HCT116 (cell line): ENCODE results near the gene NPIPB8. TPM values are rescaled to one million over a fixed set of nuclear protein-coding genes. Genes with fewer than 3 reads are reported as not detected.
"Not testable (repeated sequence)": the region's sequence is repeated elsewhere in the genome, so short reads cannot be mapped to it uniquely, and the experiment has no call there.

Source experiments
- ATAC-seq: fragments of 200-7000 bp; cut with Tn5 transposase; 2 replicates; pipeline ENCODE4 v1.9.1; 2020; ENCODE audit warnings: mild to moderate bottlenecking, moderate library complexity
- BruUV-seq: library from RNA; stranded (reverse); fragments of 400-500 nt; replicated peaks from 2 replicates; lab custom pipeline; 2021; lab: Mats Ljungman, UMichigan
- CTCF ChIA-PET: fragments of 300-600 bp; sonication (Branson Sonifier 250); formaldehyde crosslinking; loops from one replicate; lab custom pipeline; 2021; ENCODE audit warnings: antibody characterized with exemption; lab: Charles Lee
- POLR2A ChIA-PET: fragments of 300-600, 350-600 bp; sonication (Branson Sonifier 250); formaldehyde crosslinking; loops from one replicate; lab custom pipeline; 2021; ENCODE audit warnings: antibody characterized with exemption; lab: Charles Lee
- RAD21 ChIA-PET, 2 experiments: fragments of 300-600 bp; sonication (Branson Sonifier 250); formaldehyde crosslinking; loops; one replicate each; lab custom pipeline; 2023; ENCODE audit warnings: low total read pairs in 2 of 2; ENCODE audit not compliant: uncharacterized antibody in 2 of 2, unreplicated experiment in 2 of 2, low non-redundant PET in 1 of 2; lab: Charles Lee
- DNase-seq: peaks from one replicate; pipeline ENCODE4 v3.0.0-alpha.2; 2010; ENCODE audit warnings: low read depth, low spot score
- H2AFZ ChIP-seq: fragments of 200-600 bp; shearing (Covaris generic), sonication (generic); 2 replicates; pipeline ENCODE4 v1.6.1; 2017; ENCODE audit warnings: low read depth, mixed run types, mixed read lengths, antibody characterized with exemption, low read length; ENCODE audit not compliant: poor library complexity, severe bottlenecking
- H3K27ac ChIP-seq: 2 replicates; pipeline ENCODE4 v1.5.1; 2012; ENCODE audit warnings: low read depth, low read length
- H3K27me3 ChIP-seq: fragments of 200-600 bp; sonication (generic); 2 replicates; pipeline ENCODE4 v1.6.1; 2016; ENCODE audit warnings: mixed run types, low read length, mixed read lengths; ENCODE audit not compliant: insufficient read depth
- H3K36me3 ChIP-seq, 2 experiments: fragments of 200-500 bp in 1 of 2; fragments of 200-600 bp in 1 of 2; sonication (Bioruptor generic) in 1 of 2; sonication (generic) in 1 of 2; 2 replicates each; pipeline versions ENCODE4 v1.5.1 to v1.6.1; 2014 to 2016; ENCODE audit warnings: low read length in 2 of 2, inconsistent platforms in 1 of 2, mixed read lengths in 1 of 2, mixed run types in 1 of 2; ENCODE audit not compliant: insufficient read depth in 2 of 2, control insufficient read depth in 1 of 2
- H3K4me1 ChIP-seq, 2 experiments: fragments of 200-600 bp in 1 of 2; sonication (generic) in 1 of 2; 2 replicates each; pipeline versions ENCODE4 v1.5.1 to v1.6.1; 2012 to 2017; ENCODE audit warnings: low read length in 2 of 2, inconsistent platforms in 1 of 2, mild to moderate bottlenecking in 1 of 2, mixed read lengths in 1 of 2, mixed run types in 1 of 2, moderate library complexity in 1 of 2; ENCODE audit not compliant: insufficient read depth in 2 of 2, control insufficient read depth in 1 of 2
- H3K4me2 ChIP-seq: fragments of 200-600 bp; sonication (generic); 2 replicates; pipeline ENCODE4 v1.6.1; 2017; ENCODE audit warnings: mixed run types, low read length, mixed read lengths
- H3K4me3 ChIP-seq, 2 experiments: fragments of 200-600 bp in 1 of 2; sonication (generic) in 1 of 2; replicated peaks in 1 of 2; 2 replicates each; pipeline ENCODE4 v1.5.1; 2011 to 2016; ENCODE audit warnings: low read length in 2 of 2, control low read depth in 1 of 2, low read depth in 1 of 2, mild to moderate bottlenecking in 1 of 2, mixed read lengths in 1 of 2, mixed run types in 1 of 2
- H3K79me2 ChIP-seq: fragments of 200-600 bp; sonication (generic); 2 replicates; pipeline ENCODE4 v1.6.1; 2017; ENCODE audit warnings: mild to moderate bottlenecking, mixed run types, low read length, moderate library complexity, mixed read lengths; ENCODE audit not compliant: insufficient read depth
- H3K9ac ChIP-seq: fragments of 200-600 bp; sonication (generic); 2 replicates; pipeline ENCODE4 v1.6.1; 2016; ENCODE audit warnings: low read length, mixed read lengths
- H3K9me2 ChIP-seq: fragments of 200-600 bp; sonication (generic), shearing (Covaris generic); 2 replicates; pipeline ENCODE4 v1.6.1; 2017; ENCODE audit warnings: mixed run types, mild to moderate bottlenecking, moderate library complexity; ENCODE audit not compliant: insufficient read depth
- H3K9me3 ChIP-seq, 2 experiments: fragments of 200-500 bp in 1 of 2; fragments of 200-600 bp in 1 of 2; sonication (Bioruptor generic) in 1 of 2; sonication (generic) in 1 of 2; 2 replicates each; pipeline ENCODE4 v1.6.1; 2014 to 2017; ENCODE audit warnings: low read length in 2 of 2, mixed read lengths in 2 of 2, inconsistent platforms in 1 of 2, low read depth in 1 of 2, mild to moderate bottlenecking in 1 of 2, mixed run types in 1 of 2, moderate library complexity in 1 of 2; ENCODE audit not compliant: control insufficient read depth in 1 of 2, insufficient read depth in 1 of 2
- H4K20me1 ChIP-seq: fragments of 200-600 bp; sonication (generic), shearing (Covaris generic); 2 replicates; pipeline ENCODE4 v1.6.1; 2017; ENCODE audit warnings: mixed run types, mild to moderate bottlenecking, moderate library complexity; ENCODE audit not compliant: insufficient read depth
- ATF3 ChIP-seq: IDR thresholded peaks from 2 replicates; pipeline ENCODE4 v1.6.1; 2012
- JUND ChIP-seq: IDR thresholded peaks from 2 replicates; pipeline ENCODE4 v1.6.1; 2012
- MAX ChIP-seq: IDR thresholded peaks from 2 replicates; pipeline ENCODE4 v1.6.1; 2012
- POLR2A ChIP-seq: IDR thresholded peaks from 2 replicates; pipeline ENCODE4 v1.7.0; 2011; ENCODE audit warnings: borderline replicate concordance; ENCODE audit not compliant: insufficient read depth, insufficient read length; ENCODE audit errors: extremely low read depth
- RAD21 ChIP-seq: IDR thresholded peaks from 2 replicates; pipeline ENCODE4 v1.6.1; 2012; ENCODE audit warnings: low read depth, mild to moderate bottlenecking
- REST ChIP-seq: IDR thresholded peaks from 2 replicates; pipeline ENCODE4 v1.6.1; 2012; ENCODE audit warnings: low read depth
- SIN3A ChIP-seq: IDR thresholded peaks from 2 replicates; pipeline ENCODE4 v1.6.1; 2012; ENCODE audit warnings: low read depth
- ZFX ChIP-seq: fragments of 450-650 bp; IDR thresholded peaks from 2 replicates; pipeline ENCODE4 v1.6.1; 2017
- intact Hi-C: fragments of 100-400 bp; cut with micrococcal nuclease; formaldehyde crosslinking; loops from 2 replicates; pipeline ENCODE4 v1.10.0; 2022
- total RNA-seq: library from RNA; stranded (reverse); gene quantifications from one replicate; pipeline ENCODE4 v1.2.1, GENCODE V29; 2021; ENCODE audit not compliant: unreplicated experiment

Gene NPIPB8
- total RNA-seq, 1 experiment from 2014 or later: 0.79 TPM

GRCh38 chr16:28601589-28601988 is 36.3 kb upstream of the NPIPB8 start:
- DNase-seq, H3K79me2 ChIP-seq, ATAC-seq, H3K27ac ChIP-seq, H2AFZ ChIP-seq, H3K4me2 ChIP-seq, H3K9me2 ChIP-seq, RAD21 ChIA-PET, POLR2A ChIA-PET, H3K4me3 ChIP-seq, H4K20me1 ChIP-seq, intact Hi-C loops, BruUV-seq, H3K9me3 ChIP-seq, CTCF ChIA-PET, H3K27me3 ChIP-seq, H3K9ac ChIP-seq, H3K36me3 ChIP-seq: not testable (repeated sequence)
- peaks cover 16 to 17% of the 10 kb centered on the region in 2 experiments for H3K4me1 ChIP-seq

GRCh38 chr16:28602062-28602461 is 35.8 kb upstream of the NPIPB8 start:
- H3K9me2 ChIP-seq, POLR2A ChIA-PET, DNase-seq, H2AFZ ChIP-seq, ATAC-seq, H3K36me3 ChIP-seq, H3K9me3 ChIP-seq, intact Hi-C loops, RAD21 ChIA-PET, H4K20me1 ChIP-seq, H3K9ac ChIP-seq, BruUV-seq, H3K79me2 ChIP-seq, H3K27ac ChIP-seq, H3K4me3 ChIP-seq, H3K4me2 ChIP-seq, H3K27me3 ChIP-seq, CTCF ChIA-PET: not testable (repeated sequence)
- H3K4me1 ChIP-seq: peaks cover 11 to 12% of the 10 kb centered on the region in 2 experiments; a peak in 3 of 4 replicates

- ChIA-PET CTCF (no interaction called here), RAD21 (no interaction called here), POLR2A (no interaction called here)
- H3K4me3 ChIP-seq: no peak overlapping the region
- H3K9ac ChIP-seq: no peak overlapping the region
- H4K20me1 ChIP-seq: no peaks in the 10 kb centered on the region
- H3K4me1 ChIP-seq: peaks cover 7% of the 10 kb centered on the region in 2 experiments; a peak in 3 of 4 replicates
- no peak overlapping the region for H3K4me2 ChIP-seq
- DNase-seq (no peak), ATAC-seq (no peak)
- BruUV-seq: no TSS peak
- no peaks in the 10 kb centered on the region for H3K9me3 ChIP-seq
- no peaks in the 10 kb centered on the region for H3K9me2 ChIP-seq
- H3K36me3 ChIP-seq: no peaks in the 10 kb centered on the region
- no peaks in the 10 kb centered on the region for H3K79me2 ChIP-seq
- no peak overlapping the region for H2AFZ ChIP-seq
- intact Hi-C loops: no loop called here
- no peaks in the 10 kb centered on the region for H3K27me3 ChIP-seq
- no peak overlapping the region for H3K27ac ChIP-seq
- TF ChIP-seq MAX: no peak
- no peak for TF ChIP-seq REST
- TF ChIP-seq SIN3A: no peak
- TF ChIP-seq JUND: no peak
- no peak for TF ChIP-seq POLR2A
- no peak for TF ChIP-seq ATF3
- TF ChIP-seq RAD21: no peak
- TF ChIP-seq ZFX: no peak
Observed at GRCh38 chr16:28602529-28602928, 35.3 kb upstream of the NPIPB8 start.
